ENCODE data around the gene SCLY. TPM values are rescaled to one million over a fixed set of nuclear protein-coding genes. Genes with fewer than 3 reads are reported as not detected.

The SCLY gene
- total and polyA plus RNA-seq, 10 donors = 5.8 to 22.7 (median 14.6) TPM

- no peaks in the 10 kb centered on the region for H3K4me1 ChIP-seq
- H3K9me3 ChIP-seq = peaks cover 0 to 3% (median 0%) of the 10 kb centered on the region in 8 donors
- no peaks in the 10 kb centered on the region for H3K27me3 ChIP-seq (replicated peaks in 1 of 7)
- intact Hi-C loops (cut with DNase I; ENCODE audit: low total_unique reads) = no loop called here
- peaks cover 0 to 69% (median 26%) of the 10 kb centered on the region in 6 donors for H3K36me3 ChIP-seq
- DNase-seq = no peak
- H3K4me3 ChIP-seq = no peak overlapping the region
- TF ChIP-seq POLR2A (IDR thresholded peaks at IDR 0.05) (no peak), POLR2AphosphoS5 (IDR thresholded peaks at IDR 0.05) (no peak), CTCF (IDR thresholded peaks at IDR 0.05 in 8 of 11, conservative IDR thresholded peaks at IDR 0.05 in 3 of 11) (no peak)
- 90 to 100% (median 97%) methylated on average over 2 of the region's 2 CpGs for WGBS, 5 donors
- H3K27ac ChIP-seq = no peak overlapping the region
Observed at GRCh38 chr2:238079874-238080327, 19.1 kb downstream of the SCLY start.

DNA sequence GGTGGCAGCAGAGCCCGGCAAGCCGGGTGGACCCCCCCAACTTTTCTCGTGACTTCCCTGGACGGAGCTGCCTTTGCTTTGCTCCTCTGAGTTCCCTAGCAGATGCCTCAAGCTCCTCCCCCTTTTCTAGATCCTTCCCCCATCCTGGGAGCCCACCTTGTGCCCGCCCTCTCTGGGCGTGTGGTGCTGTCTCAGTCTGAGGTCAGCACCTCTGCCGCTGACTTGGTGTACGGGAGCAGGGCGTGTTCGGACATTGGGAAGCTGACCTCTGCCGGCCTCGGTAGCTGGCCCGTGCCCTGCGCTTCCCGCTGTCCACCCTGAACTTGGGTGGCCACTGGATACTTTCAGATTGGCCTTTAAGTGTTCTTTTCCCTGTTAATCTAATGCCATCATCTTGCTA lies 19.7 kb downstream of the SCLY start:
- H3K27me3 ChIP-seq (replicated peaks in 1 of 7) = no peaks in the 10 kb centered on the region
- H3K4me1 ChIP-seq = no peaks in the 10 kb centered on the region
- no peak for DNase-seq
- H3K9me3 ChIP-seq = peaks cover 0 to 3% (median 0%) of the 10 kb centered on the region in 8 donors
- intact Hi-C loops (cut with DNase I; ENCODE audit: low total_unique reads) = no loop called here
- no peak overlapping the region for H3K4me3 ChIP-seq
- 96 to 99% (median 97%) methylated on average over 15 of the region's 15 CpGs for WGBS, 5 donors
- no peak overlapping the region for H3K27ac ChIP-seq
- TF ChIP-seq POLR2AphosphoS5 (IDR thresholded peaks at IDR 0.05) (no peak), POLR2A (IDR thresholded peaks at IDR 0.05) (no peak), CTCF (IDR thresholded peaks at IDR 0.05 in 8 of 11, conservative IDR thresholded peaks at IDR 0.05 in 3 of 11) (no peak)
- H3K36me3 ChIP-seq = peaks cover 0 to 75% (median 26%) of the 10 kb centered on the region in 6 donors

- no peaks in the 10 kb centered on the region for H3K27me3 ChIP-seq (replicated peaks in 1 of 7)
- peaks cover 0 to 3% (median 0%) of the 10 kb centered on the region in 8 donors for H3K9me3 ChIP-seq
- intact Hi-C loops (cut with DNase I; ENCODE audit: low total_unique reads) = no loop called here
- H3K36me3 ChIP-seq = peaks cover 0 to 80% (median 26%) of the 10 kb centered on the region in 6 donors
- H3K4me1 ChIP-seq = no peaks in the 10 kb centered on the region
- WGBS, 5 donors = 93 to 97% (median 96%) methylated on average over 13 of the region's 13 CpGs
- no peak overlapping the region for H3K27ac ChIP-seq
- TF ChIP-seq POLR2A (IDR thresholded peaks at IDR 0.05) (no peak), CTCF (IDR thresholded peaks at IDR 0.05 in 8 of 11, conservative IDR thresholded peaks at IDR 0.05 in 3 of 11) (no peak), POLR2AphosphoS5 (IDR thresholded peaks at IDR 0.05) (no peak)
- no peak for DNase-seq
- H3K4me3 ChIP-seq = no peak overlapping the region
Observed at GRCh38 chr2:238081150-238081549, 20.3 kb downstream of the SCLY start.

DNA sequence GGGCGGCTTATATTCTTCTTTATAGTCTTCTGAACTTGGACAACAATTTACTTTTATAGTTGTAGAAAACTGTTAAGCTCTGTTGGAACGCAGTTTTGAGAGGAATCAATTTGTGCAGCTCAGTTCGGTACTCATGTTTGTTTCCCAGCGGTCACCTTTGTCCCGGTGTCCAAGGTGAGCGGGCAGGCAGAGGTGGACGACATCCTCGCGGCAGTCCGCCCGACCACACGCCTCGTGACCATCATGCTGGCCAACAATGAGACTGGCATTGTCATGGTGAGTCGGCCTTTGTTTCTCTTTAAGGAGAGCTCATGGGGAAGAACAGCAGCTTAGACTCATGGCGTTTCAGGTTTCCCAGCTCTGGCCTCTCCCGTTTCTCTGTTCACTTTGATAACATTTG lies 20.8 kb downstream of the SCLY start:
- WGBS, 5 donors = 97 to 98% (median 97%) methylated on average over 16 of the region's 16 CpGs
- intact Hi-C loops (cut with DNase I; ENCODE audit: low total_unique reads) = no loop called here
- no peak for DNase-seq

More for the DNA sequence above, 20.8 kb downstream of the SCLY start:
- Histone ChIP-seq H3K27me3 (replicated peaks in 1 of 7) (no peaks in the 10 kb centered on the region), H3K36me3 (peaks cover 0 to 80% (median 26%) of the 10 kb centered on the region in 6 donors), H3K4me3 (no peak overlapping the region), H3K27ac (no peak overlapping the region), H3K9me3 (peaks cover 0 to 3% (median 0%) of the 10 kb centered on the region in 8 donors), H3K4me1 (no peaks in the 10 kb centered on the region)
- TF ChIP-seq POLR2AphosphoS5 (IDR thresholded peaks at IDR 0.05) (no peak), CTCF (IDR thresholded peaks at IDR 0.05 in 8 of 11, conservative IDR thresholded peaks at IDR 0.05 in 3 of 11) (no peak), POLR2A (IDR thresholded peaks at IDR 0.05) (no peak)

All from spleen (tissue), 11 donors.